Trophoblast cell (in vitro differentiated cells and primary cell): Measurements from ENCODE around the gene CLEC16A.

ENCODE experiments used
- DNase-seq, 2 donors: peaks; one replicate each; pipeline ENCODE4 v3.0.0-alpha.2; 2016
- H2AFZ ChIP-seq: 2 replicates; pipeline ENCODE4 v1.6.1; 2013; ENCODE audit warnings: low read length, moderate library complexity, mild to moderate bottlenecking; ENCODE audit not compliant: insufficient read depth, poor library complexity
- H2AK5ac ChIP-seq: 2 replicates; pipeline ENCODE4 v1.6.1; 2013; ENCODE audit warnings: mild to moderate bottlenecking, low read length
- H2BK120ac ChIP-seq: 2 replicates; pipeline ENCODE4 v1.6.1; 2013; ENCODE audit warnings: low read length, mild to moderate bottlenecking, moderate library complexity; ENCODE audit not compliant: insufficient read depth, poor library complexity
- H2BK12ac ChIP-seq: 2 replicates; pipeline ENCODE4 v1.6.1; 2013; ENCODE audit warnings: mild to moderate bottlenecking, low read length, moderate library complexity
- H2BK5ac ChIP-seq: 2 replicates; pipeline ENCODE4 v1.6.1; 2013; ENCODE audit warnings: low read length, low read depth, moderate library complexity, mild to moderate bottlenecking; ENCODE audit not compliant: poor library complexity
- H3K14ac ChIP-seq: 2 replicates; pipeline ENCODE4 v1.6.1; 2013; ENCODE audit warnings: mild to moderate bottlenecking, low read length
- H3K18ac ChIP-seq: 2 replicates; pipeline ENCODE4 v1.6.1; 2013; ENCODE audit warnings: mild to moderate bottlenecking, low read length
- H3K23ac ChIP-seq: 2 replicates; pipeline ENCODE4 v1.6.1; 2013; ENCODE audit warnings: low read length
- H3K27ac ChIP-seq: 2 replicates; pipeline ENCODE4 v1.5.1; 2013; ENCODE audit warnings: low read depth, mild to moderate bottlenecking, inconsistent platforms, low read length, moderate library complexity
- H3K27me3 ChIP-seq: 2 replicates; pipeline ENCODE4 v1.6.1; 2013; ENCODE audit warnings: inconsistent platforms, mild to moderate bottlenecking, low read length, moderate library complexity; ENCODE audit not compliant: insufficient read depth
- H3K36me3 ChIP-seq, 2 experiments: 1 replicate in 1 of 2; 2 replicates in 1 of 2; pipeline ENCODE4 v1.6.1; 2013; ENCODE audit warnings: low read length in 2 of 2, mild to moderate bottlenecking in 2 of 2, moderate library complexity in 1 of 2; ENCODE audit not compliant: insufficient read depth in 2 of 2, control insufficient read depth in 1 of 2
- H3K4ac ChIP-seq: 2 replicates; pipeline ENCODE4 v1.6.1; 2013; ENCODE audit warnings: low read depth, mild to moderate bottlenecking, low read length, moderate library complexity
- H3K4me1 ChIP-seq, 2 experiments: 1 replicate in 1 of 2; 2 replicates in 1 of 2; pipeline ENCODE4 v1.6.1; 2013; ENCODE audit warnings: low read length in 2 of 2, mild to moderate bottlenecking in 2 of 2, moderate library complexity in 1 of 2; ENCODE audit not compliant: insufficient read depth in 2 of 2, control insufficient read depth in 1 of 2
- H3K4me2 ChIP-seq: 2 replicates; pipeline ENCODE4 v1.6.1; 2013; ENCODE audit warnings: inconsistent platforms, mild to moderate bottlenecking, low read length, moderate library complexity
- H3K4me3 ChIP-seq: 2 replicates; pipeline ENCODE4 v1.5.1; 2013; ENCODE audit warnings: mild to moderate bottlenecking, low read depth, low read length, inconsistent platforms
- H3K79me1 ChIP-seq: one replicate; pipeline ENCODE4 v1.6.1; 2013; ENCODE audit warnings: low read length
- H3K79me2 ChIP-seq: 2 replicates; pipeline ENCODE4 v1.6.1; 2013; ENCODE audit warnings: low read length, mild to moderate bottlenecking; ENCODE audit not compliant: control insufficient read depth, insufficient read depth, poor library complexity
- H3K9ac ChIP-seq: 2 replicates; pipeline ENCODE4 v1.6.1; 2013; ENCODE audit warnings: mild to moderate bottlenecking, low read length
- H3K9me3 ChIP-seq: 2 replicates; pipeline ENCODE4 v1.6.1; 2013; ENCODE audit warnings: low read depth, mild to moderate bottlenecking, control low read depth, inconsistent platforms, low read length; ENCODE audit not compliant: insufficient read depth
- H4K12ac ChIP-seq: 2 replicates; pipeline ENCODE4 v1.6.1; 2013; ENCODE audit warnings: low read depth, mild to moderate bottlenecking, low read length, moderate library complexity
- H4K8ac ChIP-seq: 2 replicates; pipeline ENCODE4 v1.6.1; 2013; ENCODE audit warnings: low read depth, mild to moderate bottlenecking, low read length, moderate library complexity
- H4K91ac ChIP-seq: one replicate; pipeline ENCODE4 v1.6.1; 2013; ENCODE audit warnings: low read depth, mild to moderate bottlenecking, low read length, moderate library complexity
- WGBS: extraction: QIAGEN DNeasy Blood & Tissue Kit; methylation state at CpG from one replicate; pipeline ENCODE4 v1.1.7; 2013; ENCODE audit warnings: missing lambda C conversion rate; ENCODE audit not compliant: insufficient read length, insufficient coverage; ENCODE audit errors: extremely low coverage; 5-methylcytosine and 5-hydroxymethylcytosine counted together

Gene CLEC16A

GRCh38 chr16:11229906-11230305 is 285.5 kb downstream of the CLEC16A start:
- no peak overlapping the region for H4K91ac ChIP-seq
- no peak overlapping the region for H3K18ac ChIP-seq
- no peak overlapping the region for H3K27ac ChIP-seq
- no peak overlapping the region for H3K9ac ChIP-seq
- H2BK120ac ChIP-seq: no peak overlapping the region
- H4K8ac ChIP-seq: no peak overlapping the region
- no peak overlapping the region for H4K12ac ChIP-seq
- no peak for DNase-seq
- H3K79me2 ChIP-seq: no peaks in the 10 kb centered on the region
- no peak overlapping the region for H3K23ac ChIP-seq
- H3K4me3 ChIP-seq: no peak overlapping the region
- H2BK5ac ChIP-seq: no peak overlapping the region
- H3K14ac ChIP-seq: no peak overlapping the region
- no peak overlapping the region for H2AK5ac ChIP-seq
- H3K4ac ChIP-seq: no peak overlapping the region
- WGBS: no CpG with 5 or more reads among the region's 4 CpGs
- H2AFZ ChIP-seq: no peak overlapping the region
- H2BK12ac ChIP-seq: no peak overlapping the region
- no peaks in the 10 kb centered on the region for H3K36me3 ChIP-seq
- no peaks in the 10 kb centered on the region for H3K27me3 ChIP-seq
- H3K4me2 ChIP-seq: no peak overlapping the region
- no peaks in the 10 kb centered on the region for H3K79me1 ChIP-seq
- H3K4me1 ChIP-seq: no peaks in the 10 kb centered on the region
- H3K9me3 ChIP-seq: no peaks in the 10 kb centered on the region

- Histone ChIP-seq H3K9me3 (no peaks in the 10 kb centered on the region), H4K12ac (no peak overlapping the region), H3K4me3 (no peak overlapping the region), H4K8ac (no peak overlapping the region), H3K27me3 (no peaks in the 10 kb centered on the region), H3K4me2 (no peak overlapping the region), H2BK120ac (no peak overlapping the region), H3K79me1 (no peaks in the 10 kb centered on the region), H3K27ac (no peak overlapping the region), H3K9ac (no peak overlapping the region), H3K79me2 (no peaks in the 10 kb centered on the region), H3K4me1 (no peaks in the 10 kb centered on the region), H3K18ac (no peak overlapping the region), H2AFZ (no peak overlapping the region), H3K23ac (no peak overlapping the region), H3K36me3 (no peaks in the 10 kb centered on the region), H2AK5ac (no peak overlapping the region), H2BK12ac (no peak overlapping the region), H2BK5ac (no peak overlapping the region), H3K4ac (no peak overlapping the region), H3K14ac (no peak overlapping the region), H4K91ac (no peak overlapping the region)
- WGBS: no CpG with 5 or more reads among the region's 10 CpGs
- no peak for DNase-seq
Observed at GRCh38 chr16:11231367-11231970, 287.1 kb downstream of the CLEC16A start.
